ENCODE measurements around the gene ZFAND4. TPM values are rescaled to one million over a fixed set of nuclear protein-coding genes. Genes with fewer than 3 reads are reported as not detected.

ZFAND4 gene
- total RNA-seq, 1 experiment from 2014 or later = 15.5 TPM

GRCh38 chr10:45592926-45593325 is 79.6 kb downstream of the ZFAND4 start:
- Histone ChIP-seq H3K4me1 (ENCODE audit: control insufficient read depth in 1 of 2, insufficient read depth in 2 of 2, low read length in 2 of 2) (peaks cover 11 to 15% of the 10 kb centered on the region in 2 experiments; a peak in 3 of 4 replicates), H3K27me3 (ENCODE audit: insufficient read depth, low read length) (no peaks in the 10 kb centered on the region), H3K36me3 (ENCODE audit: control insufficient read depth in 1 of 2, insufficient read depth in 2 of 2, low read length in 2 of 2) (no peaks in the 10 kb centered on the region), H3K9ac (ENCODE audit: low read length) (no peak overlapping the region), H3K27ac (ENCODE audit: low read depth, low read length) (no peak overlapping the region), H3K9me3 (ENCODE audit: control insufficient read depth in 1 of 2, insufficient read depth in 1 of 2, low read depth in 1 of 2, low read length in 2 of 2) (no peaks in the 10 kb centered on the region), H3K4me2 (ENCODE audit: low read length) (peak overlapping the region; percentile 79; the same call in 1 of the 2 replicates), H3K79me2 (ENCODE audit: insufficient read depth, low read length) (peaks cover 8% of the 10 kb centered on the region), H3K9me2 (ENCODE audit: insufficient read depth) (no peaks in the 10 kb centered on the region), H2AFZ (ENCODE audit: low read depth, low read length, poor library complexity, severe bottlenecking) (no peak overlapping the region), H3K4me3 (replicated peaks in 1 of 2; ENCODE audit: low read depth in 1 of 2, low read length in 2 of 2) (no peak overlapping the region), H4K20me1 (ENCODE audit: insufficient read depth) (no peaks in the 10 kb centered on the region)
- POLR2A ChIA-PET = no interaction called here
- intact Hi-C loops (cut with micrococcal nuclease) = no loop called here
- ATAC-seq = no peak
- RAD21 ChIA-PET (ENCODE audit: low non-redundant PET in 1 of 2, low total read pairs in 2 of 2, uncharacterized antibody in 2 of 2, unreplicated experiment in 2 of 2) = no interaction called here
- TF ChIP-seq CEBPB (IDR thresholded peaks at IDR 0.05; ENCODE audit: low read depth) (no peak), POLR2A (IDR thresholded peaks at IDR 0.05; ENCODE audit: borderline replicate concordance, extremely low read depth, insufficient read depth, insufficient read length) (no peak), RAD21 (IDR thresholded peaks at IDR 0.05; ENCODE audit: low read depth) (no peak), SP1 (IDR thresholded peaks at IDR 0.05; ENCODE audit: low read depth) (no peak), JUND (IDR thresholded peaks at IDR 0.05) (no peak)
- no peak for DNase-seq (ENCODE audit: low read depth, low spot score)
- CTCF ChIA-PET = no interaction called here
- no TSS peak for BruUV-seq (replicated peaks)

- Histone ChIP-seq H3K9me2 (ENCODE audit: insufficient read depth) (no peaks in the 10 kb centered on the region), H3K36me3 (ENCODE audit: control insufficient read depth in 1 of 2, insufficient read depth in 2 of 2, low read length in 2 of 2) (no peaks in the 10 kb centered on the region), H3K4me1 (ENCODE audit: control insufficient read depth in 1 of 2, insufficient read depth in 2 of 2, low read length in 2 of 2) (peaks cover 11 to 15% of the 10 kb centered on the region in 2 experiments; a peak in 3 of 4 replicates), H3K4me2 (ENCODE audit: low read length) (no peak overlapping the region), H3K27me3 (ENCODE audit: insufficient read depth, low read length) (no peaks in the 10 kb centered on the region), H4K20me1 (ENCODE audit: insufficient read depth) (no peaks in the 10 kb centered on the region), H3K4me3 (replicated peaks in 1 of 2; ENCODE audit: low read depth in 1 of 2, low read length in 2 of 2) (no peak overlapping the region), H3K79me2 (ENCODE audit: insufficient read depth, low read length) (peaks cover 8% of the 10 kb centered on the region), H2AFZ (ENCODE audit: low read depth, low read length, poor library complexity, severe bottlenecking) (no peak overlapping the region), H3K27ac (ENCODE audit: low read depth, low read length) (no peak overlapping the region), H3K9ac (ENCODE audit: low read length) (no peak overlapping the region), H3K9me3 (ENCODE audit: control insufficient read depth in 1 of 2, insufficient read depth in 1 of 2, low read depth in 1 of 2, low read length in 2 of 2) (no peaks in the 10 kb centered on the region)
- ATAC-seq (no peak), DNase-seq (ENCODE audit: low read depth, low spot score) (no peak)
- ChIA-PET RAD21 (ENCODE audit: low non-redundant PET in 1 of 2, low total read pairs in 2 of 2, uncharacterized antibody in 2 of 2, unreplicated experiment in 2 of 2) (no interaction called here), CTCF (no interaction called here), POLR2A (no interaction called here)
- TF ChIP-seq CBX3 (IDR thresholded peaks at IDR 0.05; ENCODE audit: low read depth) (no peak), RAD21 (IDR thresholded peaks at IDR 0.05; ENCODE audit: low read depth) (no peak), ZNF274 (IDR thresholded peaks at IDR 0.05; ENCODE audit: low read depth, low read length) (no peak), CEBPB (IDR thresholded peaks at IDR 0.05; ENCODE audit: low read depth) (no peak), SRF (IDR thresholded peaks at IDR 0.05; ENCODE audit: low read depth) (no peak), FOSL1 (IDR thresholded peaks at IDR 0.05; ENCODE audit: low read depth) (no peak), POLR2AphosphoS5 (IDR thresholded peaks at IDR 0.05; ENCODE audit: low read depth, low read length) (no peak), ELF1 (IDR thresholded peaks at IDR 0.05; ENCODE audit: borderline replicate concordance, low read depth) (no peak), YY1 (IDR thresholded peaks at IDR 0.05; ENCODE audit: extremely low read depth, insufficient replicate concordance, low read depth, low read length) (no peak), EZH2phosphoT487 (IDR thresholded peaks at IDR 0.05; ENCODE audit: borderline replicate concordance) (no peak), ZBTB33 (IDR thresholded peaks at IDR 0.05; ENCODE audit: extremely low read depth, insufficient replicate concordance, low read length) (no peak), ZFX (IDR thresholded peaks at IDR 0.05) (no peak)
- BruUV-seq (replicated peaks) = no TSS peak
- intact Hi-C loops (cut with micrococcal nuclease) = no loop called here
Measured at GRCh38 chr10:45592432-45592831, 80.1 kb downstream of the ZFAND4 start.
